Thoracic aorta (tissue), 2 donors: ENCODE measurements around the gene CAPSL. TPM values are rescaled to one million over a fixed set of nuclear protein-coding genes. Genes with fewer than 3 reads are reported as not detected.

Source experiments
- ATAC-seq: fragments of 150-250 bp; one replicate; pipeline ENCODE4 v1.8.0; 2017; ENCODE audit warnings: low read depth; ENCODE audit not compliant: insufficient number of reproducible peaks, low FRiP score
- DNase-seq: peaks from one replicate; pipeline ENCODE4 v3.0.0-alpha.2; 2020; ENCODE audit warnings: low spot score
- H3K27ac ChIP-seq, 2 donors: fragments of 200-600 bp; sonication (generic); 1 replicate in 1 of 2; 2 replicates in 1 of 2; pipeline ENCODE4 v1.5.1; 2016; ENCODE audit warnings: mild to moderate bottlenecking in 2 of 2, moderate library complexity in 2 of 2
- H3K27me3 ChIP-seq: fragments of 200-600 bp; sonication (generic); replicated peaks from 2 replicates; pipeline ENCODE4 v1.6.0; 2016; ENCODE audit warnings: mild to moderate bottlenecking; ENCODE audit not compliant: insufficient read depth
- H3K36me3 ChIP-seq: fragments of 200-600 bp; sonication (generic); one replicate; pipeline ENCODE4 v1.5.1; 2016
- H3K4me1 ChIP-seq, 2 donors: fragments of 200-600 bp; sonication (generic); 1 replicate in 1 of 2; 2 replicates in 1 of 2; pipeline versions ENCODE4 v1.5.1 to v1.6.0; 2016; ENCODE audit warnings: low read depth in 2 of 2, mild to moderate bottlenecking in 1 of 2; ENCODE audit not compliant: control insufficient read depth in 1 of 2
- H3K4me3 ChIP-seq: fragments of 200-600 bp; sonication (generic); 2 replicates; pipeline ENCODE4 v1.5.1; 2016; ENCODE audit warnings: mild to moderate bottlenecking
- H3K9me3 ChIP-seq: fragments of 200-600 bp; sonication (generic); 2 replicates; pipeline ENCODE4 v1.5.1; 2016
- total RNA-seq, 2 donors: library from RNA; depleted of rRNA; stranded (reverse); fragments of >200 nt; gene quantifications; one replicate each; pipeline versions ENCODE4 v1.1.0 to v1.2.3, GENCODE V29; 2016
- TF ChIP-seq, protein P1 (sequence below): fragments of 200-600 bp; sonication (generic); IDR thresholded peaks from one replicate; pipeline ENCODE4 v1.5.1; 2019; ENCODE audit warnings: antibody characterized with exemption

CAPSL gene
- total RNA-seq, 2 donors from 2014 or later: not detected

DNA sequence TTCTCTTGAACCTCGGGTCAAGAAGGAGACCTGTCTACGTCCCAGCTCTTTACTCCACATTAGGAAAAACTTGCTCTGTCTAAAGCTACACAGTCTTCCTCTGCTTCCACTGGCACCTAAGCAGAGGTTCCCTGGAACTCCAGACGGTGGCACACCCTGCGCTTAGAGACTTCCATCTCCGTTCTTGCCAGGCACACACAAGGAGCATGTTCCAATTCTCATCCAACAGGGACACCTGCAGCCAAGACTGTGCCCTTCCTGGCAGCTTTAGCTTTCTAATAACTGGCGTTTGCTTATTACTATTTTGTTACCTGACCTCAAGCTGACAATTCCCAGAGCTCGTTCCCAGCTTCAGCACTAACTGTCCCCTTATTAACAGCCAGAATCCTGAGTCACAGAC lies 16.0 kb downstream of the CAPSL start:
- no peaks in the 10 kb centered on the region for H3K4me1 ChIP-seq
- no peak overlapping the region for H3K27ac ChIP-seq
- H3K36me3 ChIP-seq: no peaks in the 10 kb centered on the region
- no peaks in the 10 kb centered on the region for H3K9me3 ChIP-seq
- ATAC-seq: no peak
- TF ChIP-seq, protein P1, sequence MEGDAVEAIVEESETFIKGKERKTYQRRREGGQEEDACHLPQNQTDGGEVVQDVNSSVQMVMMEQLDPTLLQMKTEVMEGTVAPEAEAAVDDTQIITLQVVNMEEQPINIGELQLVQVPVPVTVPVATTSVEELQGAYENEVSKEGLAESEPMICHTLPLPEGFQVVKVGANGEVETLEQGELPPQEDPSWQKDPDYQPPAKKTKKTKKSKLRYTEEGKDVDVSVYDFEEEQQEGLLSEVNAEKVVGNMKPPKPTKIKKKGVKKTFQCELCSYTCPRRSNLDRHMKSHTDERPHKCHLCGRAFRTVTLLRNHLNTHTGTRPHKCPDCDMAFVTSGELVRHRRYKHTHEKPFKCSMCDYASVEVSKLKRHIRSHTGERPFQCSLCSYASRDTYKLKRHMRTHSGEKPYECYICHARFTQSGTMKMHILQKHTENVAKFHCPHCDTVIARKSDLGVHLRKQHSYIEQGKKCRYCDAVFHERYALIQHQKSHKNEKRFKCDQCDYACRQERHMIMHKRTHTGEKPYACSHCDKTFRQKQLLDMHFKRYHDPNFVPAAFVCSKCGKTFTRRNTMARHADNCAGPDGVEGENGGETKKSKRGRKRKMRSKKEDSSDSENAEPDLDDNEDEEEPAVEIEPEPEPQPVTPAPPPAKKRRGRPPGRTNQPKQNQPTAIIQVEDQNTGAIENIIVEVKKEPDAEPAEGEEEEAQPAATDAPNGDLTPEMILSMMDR: no peak
- H3K4me3 ChIP-seq: no peak overlapping the region
- H3K27me3 ChIP-seq: no peaks in the 10 kb centered on the region
- DNase-seq: no peak

DNA sequence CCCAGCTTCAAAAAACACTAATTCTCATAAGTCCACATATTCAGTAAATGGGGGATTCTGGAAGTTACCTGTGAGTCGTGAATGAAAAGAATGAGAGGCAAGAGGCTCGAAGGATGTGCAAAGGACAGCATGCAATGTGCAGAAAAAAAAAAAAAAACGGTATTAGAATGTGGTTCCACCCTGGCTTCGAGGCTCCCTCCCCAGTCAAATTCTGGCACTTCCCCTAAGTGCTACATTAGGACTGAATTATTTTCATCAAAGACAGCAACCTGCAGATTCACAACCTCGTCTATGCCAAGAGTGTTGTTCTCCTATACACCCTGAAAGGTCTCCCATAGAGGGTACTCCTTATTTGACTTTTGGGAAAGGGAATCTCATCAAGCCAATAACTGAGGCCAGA lies 16.5 kb downstream of the CAPSL start:
- ATAC-seq: no peak
- Histone ChIP-seq H3K27me3 (no peaks in the 10 kb centered on the region), H3K9me3 (no peaks in the 10 kb centered on the region)

GRCh38 chr5:35920890-35921289 lies 17.5 kb downstream of the CAPSL start:
- Histone ChIP-seq H3K4me1 (no peaks in the 10 kb centered on the region), H3K4me3 (no peak overlapping the region), H3K27me3 (no peaks in the 10 kb centered on the region), H3K36me3 (no peaks in the 10 kb centered on the region), H3K27ac (no peak overlapping the region), H3K9me3 (no peaks in the 10 kb centered on the region)
- no peak for DNase-seq
- ATAC-seq: no peak
- TF ChIP-seq, protein P1: no peak

More for the DNA sequence above, 16.5 kb downstream of the CAPSL start:
- Histone ChIP-seq H3K27ac (no peak overlapping the region), H3K4me3 (no peak overlapping the region), H3K4me1 (no peaks in the 10 kb centered on the region), H3K36me3 (no peaks in the 10 kb centered on the region)
- TF ChIP-seq, protein P1: no peak
- no peak for DNase-seq

GRCh38 chr5:35919191-35919590 lies 19.2 kb downstream of the CAPSL start:
- ATAC-seq (no peak), DNase-seq (no peak)
- H3K36me3 ChIP-seq: no peaks in the 10 kb centered on the region
- H3K27me3 ChIP-seq: no peaks in the 10 kb centered on the region
- TF ChIP-seq, protein P1: no peak
- H3K4me3 ChIP-seq: no peak overlapping the region
- no peaks in the 10 kb centered on the region for H3K9me3 ChIP-seq
- H3K27ac ChIP-seq: no peak overlapping the region
- no peaks in the 10 kb centered on the region for H3K4me1 ChIP-seq

DNA sequence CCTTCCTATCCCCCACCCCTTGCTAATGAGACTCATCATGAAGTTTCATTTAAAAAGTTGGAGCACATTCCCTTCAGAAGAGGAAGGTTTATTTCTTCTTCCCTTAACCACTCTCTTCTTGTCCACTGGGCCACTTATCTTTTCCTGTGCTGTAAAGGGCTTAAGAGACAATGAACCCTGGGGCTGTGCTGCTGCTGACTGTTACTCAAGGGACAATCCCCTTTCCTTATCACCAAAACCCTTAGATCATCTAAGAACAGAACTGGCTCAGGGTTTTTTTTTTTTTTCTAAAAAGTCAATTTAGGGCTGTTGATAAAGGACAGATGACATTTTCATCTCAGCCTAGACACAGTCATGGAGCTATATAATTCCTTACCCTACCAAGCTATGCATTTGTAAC lies 29.6 kb downstream of the CAPSL start:
- Histone ChIP-seq H3K27ac (no peak overlapping the region), H3K27me3 (no peaks in the 10 kb centered on the region), H3K4me1 (no peaks in the 10 kb centered on the region), H3K9me3 (no peaks in the 10 kb centered on the region), H3K4me3 (no peak overlapping the region), H3K36me3 (no peaks in the 10 kb centered on the region)
- no peak for DNase-seq
- TF ChIP-seq, protein P1: no peak
- no peak for ATAC-seq
